HepG2 (cell line): ENCODE measurements around the gene CHKA. TPM values are rescaled to one million over a fixed set of nuclear protein-coding genes. Genes with fewer than 3 reads are reported as not detected.

Experiments used
- ATAC-seq: fragments of 200-7000 bp; cut with Tn5 transposase; 3 replicates; pipeline ENCODE4 v1.9.1; 2020; ENCODE audit warnings: mild to moderate bottlenecking, moderate library complexity
- BruUV-seq: library from RNA; stranded (reverse); fragments of 400-500 nt; replicated peaks from 2 replicates; lab custom pipeline; 2021; lab: Mats Ljungman, UMichigan
- CTCF ChIA-PET: fragments of 300-600 bp; formaldehyde crosslinking; extraction: SDS; loops from one replicate; lab custom pipeline; 2021; ENCODE audit warnings: low total read pairs, inconsistent platforms, low intra/inter-chr PET ratio; lab: Yijun Ruan, JAX
- POLR2A ChIA-PET: fragments of 350-600 bp; sonication (Branson Sonifier 250); formaldehyde crosslinking; loops from one replicate; lab custom pipeline; 2020; ENCODE audit warnings: antibody characterized with exemption, inconsistent platforms; lab: Yijun Ruan, JAX
- DNase-seq: peaks from one replicate; pipeline ENCODE4 v3.0.0-alpha.2; 2015; ENCODE audit warnings: low spot score
- FAIRE-seq: peaks from 3 replicates; lab custom pipeline; 2011; peaks lifted over from hg19 to GRCh38; lab: Jason Lieb, UNC
- H2AFZ ChIP-seq: one replicate; pipeline ENCODE4 v1.6.1; 2011; ENCODE audit warnings: low read length, inconsistent platforms
- H3K27ac ChIP-seq: fragments of 300-600 bp; 3 replicates; pipeline ENCODE4 v1.8.0; 2011; ENCODE audit warnings: mixed run types, mild to moderate bottlenecking, mixed read lengths, low read length, inconsistent platforms; ENCODE audit not compliant: insufficient read depth; ENCODE audit errors: extremely low read length
- H3K27me3 ChIP-seq, 2 experiments: fragments of 200-600 bp in 1 of 2; 2 replicates in 1 of 2; 3 replicates in 1 of 2; pipeline versions ENCODE4 v1.6.0 to v1.8.0; 2011; ENCODE audit warnings: low read length in 2 of 2, mild to moderate bottlenecking in 2 of 2, moderate library complexity in 2 of 2, inconsistent platforms in 1 of 2; ENCODE audit not compliant: insufficient read depth in 2 of 2, control insufficient read depth in 1 of 2
- H3K36me3 ChIP-seq, 2 experiments: fragments of 200-600 bp in 1 of 2; replicated peaks in 1 of 2; 2 replicates in 1 of 2; 3 replicates in 1 of 2; pipeline versions ENCODE4 v1.5.1 to v1.8.0; 2011; ENCODE audit warnings: low read length in 2 of 2, inconsistent platforms in 1 of 2; ENCODE audit not compliant: insufficient read depth in 2 of 2, control insufficient read depth in 1 of 2
- H3K4me1 ChIP-seq: 2 replicates; pipeline ENCODE4 v1.5.1; 2012; ENCODE audit warnings: low read length, inconsistent platforms; ENCODE audit not compliant: insufficient read depth
- H3K4me2 ChIP-seq: 2 replicates; pipeline ENCODE4 v1.6.0; 2011; ENCODE audit warnings: low read depth, low read length, inconsistent platforms
- H3K4me3 ChIP-seq, 3 experiments: fragments of 200-600 bp in 1 of 3; sonication (generic), shearing (Covaris generic) in 1 of 3; replicated peaks in 1 of 3; 2 replicates each; pipeline ENCODE4 v1.5.1; 2011 to 2016; ENCODE audit warnings: low read length in 3 of 3, inconsistent platforms in 2 of 3, low read depth in 2 of 3, mild to moderate bottlenecking in 2 of 3, control low read depth in 1 of 3, mixed read lengths in 1 of 3; ENCODE audit not compliant: insufficient read depth in 1 of 3
- H3K79me2 ChIP-seq: one replicate; pipeline ENCODE4 v1.6.1; 2011; ENCODE audit warnings: low read length, inconsistent platforms; ENCODE audit not compliant: insufficient read depth
- H3K9ac ChIP-seq: 2 replicates; pipeline ENCODE4 v1.6.0; 2011; ENCODE audit warnings: mild to moderate bottlenecking, low read depth, low read length, inconsistent platforms; ENCODE audit not compliant: insufficient read depth
- H3K9me3 ChIP-seq: 2 replicates; pipeline ENCODE4 v1.5.1; 2012; ENCODE audit warnings: mild to moderate bottlenecking, low read length
- H4K20me1 ChIP-seq: 2 replicates; pipeline ENCODE4 v1.6.0; 2011; ENCODE audit warnings: inconsistent platforms, mild to moderate bottlenecking, low read length, moderate library complexity; ENCODE audit not compliant: insufficient read depth
- ARID2 ChIP-seq: sonication (generic); formaldehyde crosslinking; IDR thresholded peaks from 2 replicates; pipeline ENCODE4 v1.8.1; 2022; ENCODE audit warnings: mild to moderate bottlenecking, missing genetic modification reagents, borderline replicate concordance
- CCDC6 ChIP-seq: sonication (generic); formaldehyde crosslinking; IDR thresholded peaks from 2 replicates; pipeline ENCODE4 v1.8.1; 2022; ENCODE audit warnings: mild to moderate bottlenecking, missing genetic modification reagents, moderate library complexity
- FOSL1 ChIP-seq: sonication (generic); formaldehyde crosslinking; IDR thresholded peaks from 2 replicates; pipeline ENCODE4 v1.9.0; 2021; ENCODE audit warnings: missing genetic modification reagents, borderline replicate concordance
- HNF4G ChIP-seq, 2 experiments: sonication (generic) in 1 of 2; formaldehyde crosslinking in 1 of 2; IDR thresholded peaks; 2 replicates each; pipeline versions ENCODE4 v1.4.0 to v1.6.1; 2011 to 2020; ENCODE audit warnings: borderline replicate concordance in 2 of 2, low read depth in 2 of 2, mild to moderate bottlenecking in 2 of 2, low read length in 1 of 2, missing genetic modification reagents in 1 of 2, moderate library complexity in 1 of 2
- MEIS1 ChIP-seq: sonication (generic); formaldehyde crosslinking; IDR thresholded peaks from 2 replicates; pipeline ENCODE4 v1.9.0; 2021; ENCODE audit warnings: mild to moderate bottlenecking, missing genetic modification reagents, moderate library complexity, borderline replicate concordance
- MZF1 ChIP-seq: sonication (generic); formaldehyde crosslinking; IDR thresholded peaks from 2 replicates; pipeline ENCODE4 v1.8.1; 2023; ENCODE audit warnings: mild to moderate bottlenecking, missing genetic modification reagents, borderline replicate concordance
- NFIC ChIP-seq: IDR thresholded peaks from 2 replicates; pipeline ENCODE4 v1.6.1; 2012; ENCODE audit warnings: mild to moderate bottlenecking, low read length, inconsistent platforms
- THAP11 ChIP-seq: IDR thresholded peaks from 2 replicates; pipeline ENCODE4 v1.6.1; 2016; ENCODE audit warnings: missing biosample characterization, missing genetic modification reagents
- ZIK1 ChIP-seq: sonication (generic); formaldehyde crosslinking; IDR thresholded peaks from 2 replicates; pipeline ENCODE4 v1.5.0; 2020; ENCODE audit warnings: mild to moderate bottlenecking, low read depth, missing genetic modification reagents, borderline replicate concordance
- ZNF546 ChIP-seq: sonication (generic); formaldehyde crosslinking; conservative IDR thresholded peaks from 2 replicates; pipeline ENCODE4 v1.8.1; 2023; ENCODE audit warnings: mild to moderate bottlenecking, missing genetic modification reagents
- ZNF629 ChIP-seq: sonication (generic); formaldehyde crosslinking; conservative IDR thresholded peaks from 2 replicates; pipeline ENCODE4 v1.5.0; 2020; ENCODE audit warnings: missing genetic modification reagents
- WGBS: methylation state at CpG from one replicate; pipeline ENCODE4 v1.1.6; 2017; ENCODE audit warnings: low lambda C conversion rate; 5-methylcytosine and 5-hydroxymethylcytosine counted together
- in situ Hi-C: cut with HindIII; loops from 2 replicates; pipeline ENCODE4 v1.10.0; 2017; ENCODE audit warnings: low pct_unique_long_range_greater_than_20kb; ENCODE audit not compliant: extremely low pct_ligation_motif_present
- intact Hi-C: fragments of 100-400 bp; cut with micrococcal nuclease; formaldehyde crosslinking; loops from one replicate; pipeline ENCODE4 v1.10.0; 2022; ENCODE audit not compliant: unreplicated experiment
- polyA plus RNA-seq, 8 experiments: library from polyadenylated mRNA; depleted of rRNA in 3 of 8; stranded (reverse) in 7 of 8; unstranded in 1 of 8; fragments of >200 nt; fragmentation: Illumina TruSeq in 4 of 8; extraction: Trizol in 4 of 8; gene quantifications; 2 replicates each; pipeline versions ENCODE4 v1.2.1 to v1.2.3, GENCODE V29; 2011 to 2016; ENCODE audit warnings: low read depth in 4 of 8, missing spikeins in 1 of 8, mixed read lengths in 1 of 8; ENCODE audit not compliant: insufficient read depth in 1 of 8
- total RNA-seq, 5 experiments: library from RNA; depleted of rRNA; stranded (reverse); fragments of >200 nt; fragmentation: Illumina TruSeq; extraction: Trizol; gene quantifications; 2 replicates each; pipeline ENCODE4 v1.2.3, GENCODE V29; 2016; ENCODE audit warnings: low read depth in 1 of 5
- TF ChIP-seq, protein P1 (sequence below): sonication (generic); formaldehyde crosslinking; IDR thresholded peaks from 2 replicates; pipeline ENCODE4 v1.4.0; 2020; ENCODE audit warnings: mild to moderate bottlenecking, missing genetic modification reagents
- TF ChIP-seq, protein P2 (sequence below): sonication (generic); formaldehyde crosslinking; IDR thresholded peaks from 2 replicates; pipeline ENCODE4 v1.4.0; 2020; ENCODE audit warnings: low read depth, missing genetic modification reagents
- TF ChIP-seq, protein P3 (sequence below): sonication (generic); formaldehyde crosslinking; IDR thresholded peaks from 2 replicates; pipeline ENCODE4 v1.8.0; 2022; ENCODE audit warnings: mild to moderate bottlenecking, missing genetic modification reagents
- TF ChIP-seq, protein P4 (sequence below): sonication (generic); formaldehyde crosslinking; IDR thresholded peaks from 2 replicates; pipeline ENCODE4 v1.4.0; 2020; ENCODE audit warnings: missing genetic modification reagents, borderline replicate concordance

CHKA gene
- total and polyA plus RNA-seq, 2 of the 13 experiments (the other 11 are each of a cell fraction or from before 2014, with no cell fraction given) = 71.6 to 92.7 TPM

DNA sequence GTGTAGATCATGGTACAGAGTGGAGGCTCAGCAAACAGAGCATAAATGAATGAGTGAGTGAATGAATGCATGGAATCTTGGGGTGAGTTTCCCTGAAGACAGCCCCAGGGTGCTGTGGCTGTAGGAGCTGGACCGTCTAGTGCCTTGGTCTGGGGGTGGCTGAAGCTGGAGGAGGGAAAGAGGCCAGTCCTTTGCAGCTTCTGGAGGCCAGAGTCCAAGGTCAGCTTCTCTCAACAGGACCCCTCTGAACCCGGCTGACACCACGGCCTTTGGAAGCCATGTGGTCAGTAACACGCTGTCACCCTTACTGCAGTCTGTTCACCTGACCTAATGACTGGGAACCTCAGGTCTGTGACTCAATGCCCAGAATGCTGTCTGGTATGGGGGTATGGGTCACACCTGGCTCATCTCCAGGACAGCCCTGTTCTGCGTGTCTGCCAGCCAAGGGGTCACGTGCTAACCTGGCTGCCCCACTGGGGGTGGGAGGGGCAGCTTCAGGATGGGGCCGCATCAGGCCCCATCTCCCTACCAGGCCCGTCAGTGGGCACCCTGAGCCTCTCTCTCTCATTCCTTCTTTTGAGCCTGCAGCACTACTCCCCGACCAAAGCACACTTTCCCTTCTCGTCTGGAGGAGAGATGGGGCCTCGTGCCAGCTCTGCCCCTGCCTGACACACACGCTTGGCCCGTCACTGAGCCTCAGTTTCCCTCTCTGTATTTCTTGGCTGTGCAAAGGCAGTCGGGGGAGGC is 24.1 kb upstream of the CHKA start:
- H3K27ac ChIP-seq = peak overlapping the region; percentile 98
- ATAC-seq (peak; percentile 59), FAIRE-seq (peak; percentile 90), DNase-seq (peak; percentile 92)
- no peaks in the 10 kb centered on the region for H4K20me1 ChIP-seq
- peak overlapping the region; percentile 86 for H3K9ac ChIP-seq
- BruUV-seq = TSS peak; percentile 84
- H3K4me1 ChIP-seq = peaks cover 91% of the 10 kb centered on the region
- intact Hi-C loops (loop anchor here (1.0 kb wide), 1 partner anchor 24 kb away; the partner anchor contains the start of gene CHKA), in situ Hi-C loops (no loop called here)
- H3K79me2 ChIP-seq = no peaks in the 10 kb centered on the region
- H3K4me3 ChIP-seq = peak overlapping the region in 1 of 3 experiments; percentile 76; a peak in 2 of 6 replicates
- no peak overlapping the region for H2AFZ ChIP-seq
- no peaks in the 10 kb centered on the region; a peak in 1 of 5 replicates for H3K27me3 ChIP-seq
- ChIA-PET POLR2A (interaction anchor here (0.7 to 7.7 kb wide), 19 partner anchors 9 to 315 kb away, joined by 3 to 196 read pairs (median 7); partner anchors contain the start of genes ALDH3B1, CHKA and TCIRG1), CTCF (no interaction called here)
- H3K4me2 ChIP-seq = peak overlapping the region; percentile 99
- H3K9me3 ChIP-seq = no peaks in the 10 kb centered on the region
- WGBS = 5% methylated on average over 9 of the region's 14 CpGs
- no peaks in the 10 kb centered on the region for H3K36me3 ChIP-seq
- peak; percentile 51; the same call in 1 of the 2 replicates for TF ChIP-seq MEIS1 (CRISPR knock-in tag)
- TF ChIP-seq, protein P1, sequence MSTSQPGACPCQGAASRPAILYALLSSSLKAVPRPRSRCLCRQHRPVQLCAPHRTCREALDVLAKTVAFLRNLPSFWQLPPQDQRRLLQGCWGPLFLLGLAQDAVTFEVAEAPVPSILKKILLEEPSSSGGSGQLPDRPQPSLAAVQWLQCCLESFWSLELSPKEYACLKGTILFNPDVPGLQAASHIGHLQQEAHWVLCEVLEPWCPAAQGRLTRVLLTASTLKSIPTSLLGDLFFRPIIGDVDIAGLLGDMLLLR (CRISPR knock-in tag) = peak; percentile 57
- TF ChIP-seq CCDC6 (CRISPR knock-in tag) = peak; percentile 67; the same call in 1 of the 2 replicates
- TF ChIP-seq MZF1 (CRISPR knock-in tag) = no peak
- TF ChIP-seq, protein P2, sequence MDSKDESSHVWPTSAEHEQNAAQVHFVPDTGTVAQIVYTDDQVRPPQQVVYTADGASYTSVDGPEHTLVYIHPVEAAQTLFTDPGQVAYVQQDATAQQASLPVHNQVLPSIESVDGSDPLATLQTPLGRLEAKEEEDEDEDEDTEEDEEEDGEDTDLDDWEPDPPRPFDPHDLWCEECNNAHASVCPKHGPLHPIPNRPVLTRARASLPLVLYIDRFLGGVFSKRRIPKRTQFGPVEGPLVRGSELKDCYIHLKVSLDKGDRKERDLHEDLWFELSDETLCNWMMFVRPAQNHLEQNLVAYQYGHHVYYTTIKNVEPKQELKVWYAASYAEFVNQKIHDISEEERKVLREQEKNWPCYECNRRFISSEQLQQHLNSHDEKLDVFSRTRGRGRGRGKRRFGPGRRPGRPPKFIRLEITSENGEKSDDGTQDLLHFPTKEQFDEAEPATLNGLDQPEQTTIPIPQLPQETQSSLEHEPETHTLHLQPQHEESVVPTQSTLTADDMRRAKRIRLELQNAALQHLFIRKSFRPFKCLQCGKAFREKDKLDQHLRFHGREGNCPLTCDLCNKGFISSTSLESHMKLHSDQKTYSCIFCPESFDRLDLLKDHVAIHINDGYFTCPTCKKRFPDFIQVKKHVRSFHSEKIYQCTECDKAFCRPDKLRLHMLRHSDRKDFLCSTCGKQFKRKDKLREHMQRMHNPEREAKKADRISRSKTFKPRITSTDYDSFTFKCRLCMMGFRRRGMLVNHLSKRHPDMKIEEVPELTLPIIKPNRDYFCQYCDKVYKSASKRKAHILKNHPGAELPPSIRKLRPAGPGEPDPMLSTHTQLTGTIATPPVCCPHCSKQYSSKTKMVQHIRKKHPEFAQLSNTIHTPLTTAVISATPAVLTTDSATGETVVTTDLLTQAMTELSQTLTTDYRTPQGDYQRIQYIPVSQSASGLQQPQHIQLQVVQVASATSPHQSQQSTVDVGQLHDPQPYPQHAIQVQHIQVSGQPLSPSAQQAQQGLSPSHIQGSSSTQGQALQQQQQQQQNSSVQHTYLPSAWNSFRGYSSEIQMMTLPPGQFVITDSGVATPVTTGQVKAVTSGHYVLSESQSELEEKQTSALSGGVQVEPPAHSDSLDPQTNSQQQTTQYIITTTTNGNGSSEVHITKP (CRISPR knock-in tag) = no peak
- no peak for TF ChIP-seq ZNF546 (CRISPR knock-in tag)
- no peak for TF ChIP-seq FOSL1
- peak; percentile 58; the same call in 1 of the 2 replicates for TF ChIP-seq ZIK1 (CRISPR knock-in tag)
- peak; percentile 92 for TF ChIP-seq HNF4G (IDR thresholded peaks at IDR 0.05; ENCODE audit: borderline replicate concordance, low read depth, low read length)
- peak; percentile 96 for TF ChIP-seq HNF4G (CRISPR knock-in tag; IDR thresholded peaks at IDR 0.05; ENCODE audit: borderline replicate concordance, low read depth)
- TF ChIP-seq NFIC = no peak
- TF ChIP-seq ZNF629 (CRISPR knock-in tag) = no peak
- TF ChIP-seq, protein P3, sequence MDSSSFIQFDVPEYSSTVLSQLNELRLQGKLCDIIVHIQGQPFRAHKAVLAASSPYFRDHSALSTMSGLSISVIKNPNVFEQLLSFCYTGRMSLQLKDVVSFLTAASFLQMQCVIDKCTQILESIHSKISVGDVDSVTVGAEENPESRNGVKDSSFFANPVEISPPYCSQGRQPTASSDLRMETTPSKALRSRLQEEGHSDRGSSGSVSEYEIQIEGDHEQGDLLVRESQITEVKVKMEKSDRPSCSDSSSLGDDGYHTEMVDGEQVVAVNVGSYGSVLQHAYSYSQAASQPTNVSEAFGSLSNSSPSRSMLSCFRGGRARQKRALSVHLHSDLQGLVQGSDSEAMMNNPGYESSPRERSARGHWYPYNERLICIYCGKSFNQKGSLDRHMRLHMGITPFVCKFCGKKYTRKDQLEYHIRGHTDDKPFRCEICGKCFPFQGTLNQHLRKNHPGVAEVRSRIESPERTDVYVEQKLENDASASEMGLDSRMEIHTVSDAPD (CRISPR knock-in tag) = peak; percentile 56; the same call in 1 of the 2 replicates
- TF ChIP-seq, protein P4, sequence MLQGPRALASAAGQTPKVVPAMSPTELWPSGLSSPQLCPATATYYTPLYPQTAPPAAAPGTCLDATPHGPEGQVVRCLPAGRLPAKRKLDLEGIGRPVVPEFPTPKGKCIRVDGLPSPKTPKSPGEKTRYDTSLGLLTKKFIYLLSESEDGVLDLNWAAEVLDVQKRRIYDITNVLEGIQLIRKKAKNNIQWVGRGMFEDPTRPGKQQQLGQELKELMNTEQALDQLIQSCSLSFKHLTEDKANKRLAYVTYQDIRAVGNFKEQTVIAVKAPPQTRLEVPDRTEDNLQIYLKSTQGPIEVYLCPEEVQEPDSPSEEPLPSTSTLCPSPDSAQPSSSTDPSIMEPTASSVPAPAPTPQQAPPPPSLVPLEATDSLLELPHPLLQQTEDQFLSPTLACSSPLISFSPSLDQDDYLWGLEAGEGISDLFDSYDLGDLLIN (CRISPR knock-in tag) = no peak
- TF ChIP-seq ARID2 (CRISPR knock-in tag) = 0 out of 2 replicates have a peak, but pooled peaks have one; percentile 22
- TF ChIP-seq THAP11 (CRISPR knock-in tag) = peak; percentile 72
